HEK293 (cell line): Measurements from ENCODE around the gene MORN1.

Source experiments
- CTCF ChIA-PET: fragments of 350-600 bp; formaldehyde crosslinking; extraction: SDS; loops from one replicate; lab custom pipeline; 2021; ENCODE audit warnings: antibody characterized with exemption; lab: Yijun Ruan, JAX
- POLR2A ChIA-PET: fragments of 300-600 bp; formaldehyde crosslinking; extraction: SDS; loops from one replicate; lab custom pipeline; 2020; ENCODE audit warnings: antibody characterized with exemption, inconsistent platforms; lab: Yijun Ruan, JAX
- H3K27ac ChIP-seq: fragments of 200-500 bp; sonication (Bioruptor generic); 2 replicates; pipeline ENCODE4 v1.5.1; 2014; ENCODE audit warnings: low read depth, low read length, control low read depth, inconsistent platforms; ENCODE audit errors: extremely low read depth
- H3K36me3 ChIP-seq, 2 experiments: fragments of 200-500 bp in 1 of 2; sonication (Bioruptor generic) in 1 of 2; 1 replicate in 1 of 2; 2 replicates in 1 of 2; pipeline ENCODE4 v1.5.1; 2014 to 2017; ENCODE audit warnings: inconsistent platforms in 2 of 2, low read length in 2 of 2; ENCODE audit not compliant: control insufficient read depth in 2 of 2, insufficient read depth in 1 of 2
- H3K4me1 ChIP-seq: fragments of 200-500 bp; sonication (Bioruptor generic); 2 replicates; pipeline ENCODE4 v1.5.1; 2014; ENCODE audit warnings: mild to moderate bottlenecking, low read length, inconsistent platforms; ENCODE audit not compliant: control insufficient read depth, insufficient read depth
- H3K4me3 ChIP-seq: 2 replicates; pipeline ENCODE4 v1.5.1; 2011; ENCODE audit warnings: low read depth, mild to moderate bottlenecking, control low read depth, low read length, moderate library complexity
- H3K9me3 ChIP-seq: fragments of 200-500 bp; sonication (Bioruptor generic); 2 replicates; pipeline ENCODE4 v1.5.1; 2014; ENCODE audit warnings: low read depth, low read length, inconsistent platforms; ENCODE audit not compliant: control insufficient read depth, insufficient read depth
- ATF2 ChIP-seq: fragments of 450-650 bp; formaldehyde crosslinking; IDR thresholded peaks from 2 replicates; pipeline ENCODE4 v1.5.1; 2016; ENCODE audit warnings: missing biosample characterization, missing genetic modification characterization, low read depth
- CTCF ChIP-seq: fragments of 450-650 bp; formaldehyde crosslinking; IDR thresholded peaks from 2 replicates; pipeline ENCODE4 v1.5.1; 2016; ENCODE audit warnings: missing biosample characterization, missing genetic modification characterization
- GLI2 ChIP-seq: fragments of 450-650 bp; formaldehyde crosslinking; IDR thresholded peaks from 2 replicates; pipeline ENCODE4; 2017; ENCODE audit warnings: missing biosample characterization, missing genetic modification characterization, low read depth, borderline replicate concordance
- HOXA7 ChIP-seq: sonication (generic); formaldehyde crosslinking; IDR thresholded peaks from 2 replicates; pipeline ENCODE4 v1.8.1; 2022; ENCODE audit warnings: missing genetic modification reagents, borderline replicate concordance
- KLF16 ChIP-seq: fragments of 450-650 bp; formaldehyde crosslinking; IDR thresholded peaks from 2 replicates; pipeline ENCODE4 v1.5.1; 2017; ENCODE audit warnings: missing biosample characterization, missing genetic modification characterization
- KLF9 ChIP-seq: fragments of 450-650 bp; formaldehyde crosslinking; IDR thresholded peaks from 2 replicates; pipeline ENCODE4 v1.5.1; 2016; ENCODE audit warnings: missing biosample characterization, missing genetic modification characterization, low read depth
- MZF1 ChIP-seq: fragments of 450-650 bp; formaldehyde crosslinking; IDR thresholded peaks from 2 replicates; pipeline ENCODE4 v1.5.1; 2017; ENCODE audit warnings: missing biosample characterization, missing genetic modification characterization, borderline replicate concordance
- REPIN1 ChIP-seq: fragments of 450-650 bp; formaldehyde crosslinking; IDR thresholded peaks from 2 replicates; pipeline ENCODE4 v1.5.1; 2017; ENCODE audit warnings: missing biosample characterization, missing genetic modification characterization, low read depth
- SALL2 ChIP-seq: fragments of 450-650 bp; formaldehyde crosslinking; IDR thresholded peaks from 2 replicates; pipeline ENCODE4 v1.5.0; 2017; ENCODE audit warnings: missing biosample characterization, mild to moderate bottlenecking, missing genetic modification characterization, borderline replicate concordance
- SCRT1 ChIP-seq: fragments of 450-650 bp; formaldehyde crosslinking; IDR thresholded peaks from 2 replicates; pipeline ENCODE4 v1.5.1; 2016; ENCODE audit warnings: missing biosample characterization, missing genetic modification characterization, borderline replicate concordance
- SCRT2 ChIP-seq: fragments of 450-650 bp; formaldehyde crosslinking; IDR thresholded peaks from 2 replicates; pipeline ENCODE4 v1.5.1; 2016; ENCODE audit warnings: missing biosample characterization, missing genetic modification characterization
- ZBTB26 ChIP-seq: fragments of 450-650 bp; formaldehyde crosslinking; optimal IDR thresholded peaks from 2 replicates; pipeline ENCODE3; 2016; ENCODE audit warnings: missing biosample characterization, mild to moderate bottlenecking, missing genetic modification characterization
- ZNF24 ChIP-seq: fragments of 450-650 bp; formaldehyde crosslinking; IDR thresholded peaks from 2 replicates; pipeline ENCODE4 v1.5.1; 2016; ENCODE audit warnings: missing biosample characterization, missing genetic modification characterization
- ZNF311 ChIP-seq: fragments of 450-650 bp; formaldehyde crosslinking; IDR thresholded peaks from 2 replicates; pipeline ENCODE4 v1.5.1; 2017; ENCODE audit warnings: missing biosample characterization, missing genetic modification characterization, borderline replicate concordance
- ZNF362 ChIP-seq: fragments of 450-650 bp; formaldehyde crosslinking; IDR thresholded peaks from 2 replicates; pipeline ENCODE4 v1.5.1; 2016; ENCODE audit warnings: missing biosample characterization, missing genetic modification characterization
- ZNF416 ChIP-seq: fragments of 450-650 bp; formaldehyde crosslinking; IDR thresholded peaks from 2 replicates; pipeline ENCODE4 v1.5.1; 2016; ENCODE audit warnings: missing biosample characterization, missing genetic modification characterization
- ZSCAN30 ChIP-seq: fragments of 450-650 bp; IDR thresholded peaks from 2 replicates; pipeline ENCODE4 v1.5.1; 2018; ENCODE audit warnings: missing biosample characterization, mild to moderate bottlenecking, missing genetic modification characterization, moderate library complexity

The MORN1 gene

GRCh38 chr1:2394220-2394619, 2.9 kb upstream of the MORN1 start:
- ChIA-PET CTCF (interaction anchor here (0.6 to 1.4 kb wide), 3 partner anchors 13 to 220 kb away, joined by 3 to 5 read pairs (median 4); partner anchors contain the start of gene FAAP20), POLR2A (interaction anchor here (1.1 kb wide), 1 partner anchor 12 kb away, joined by 3 read pairs; no protein-coding TSS in a partner anchor)
- Histone ChIP-seq H3K27ac (no peak overlapping the region), H3K4me3 (no peak overlapping the region), H3K36me3 (peaks cover 8 to 77% of the 10 kb centered on the region in 2 experiments), H3K4me1 (peaks cover 3% of the 10 kb centered on the region; the same call in 1 of the 2 replicates), H3K9me3 (no peaks in the 10 kb centered on the region)
- TF ChIP-seq SCRT1 (tag by site-specific recombination), result peak; percentile 97
- TF ChIP-seq ZSCAN30, result no peak
- peak; percentile 98 for TF ChIP-seq SCRT2 (tag by site-specific recombination)

GRCh38 chr1:2393471-2393877, 2.1 kb upstream of the MORN1 start:
- no peak overlapping the region for H3K4me3 ChIP-seq
- POLR2A ChIA-PET, result interaction anchor here (1.1 kb wide), 1 partner anchor 12 kb away, joined by 3 read pairs; no protein-coding TSS in a partner anchor
- H3K36me3 ChIP-seq, result peaks cover 7 to 72% of the 10 kb centered on the region in 2 experiments
- TF ChIP-seq GLI2 (tag by site-specific recombination) (no peak), ZNF311 (tag by site-specific recombination) (no peak), ZBTB26 (tag by site-specific recombination) (no peak), ZNF24 (tag by site-specific recombination) (no peak), SALL2 (tag by site-specific recombination) (no peak), ZNF416 (tag by site-specific recombination) (no peak)
- TF ChIP-seq, all 188 proteins: peak for 0
- CTCF ChIA-PET, result interaction anchor here (1.3 to 1.4 kb wide), 2 partner anchors 12 to 199 kb away, joined by 4 to 5 read pairs; partner anchors contain the start of gene FAAP20
- no peak overlapping the region for H3K27ac ChIP-seq
- no peaks in the 10 kb centered on the region for H3K9me3 ChIP-seq
- H3K4me1 ChIP-seq, result peaks cover 3% of the 10 kb centered on the region; the same call in 1 of the 2 replicates

- no peak overlapping the region for H3K27ac ChIP-seq
- no peak for TF ChIP-seq ZNF362
- no peak for TF ChIP-seq REPIN1 (tag by site-specific recombination)
- no peak for TF ChIP-seq CTCF
- TF ChIP-seq MZF1 (tag by site-specific recombination), result no peak
- no peak for TF ChIP-seq HOXA7 (CRISPR knock-in tag)
- no peak for TF ChIP-seq ATF2 (tag by site-specific recombination)
- no peak for TF ChIP-seq KLF9 (tag by site-specific recombination)
- no peak for TF ChIP-seq KLF16 (tag by site-specific recombination)
- peak overlapping the region; percentile 76 for H3K4me3 ChIP-seq
- peaks cover 3% of the 10 kb centered on the region; the same call in 1 of the 2 replicates for H3K4me1 ChIP-seq
- POLR2A ChIA-PET, result interaction anchor here (0.6 to 1.9 kb wide), 2 partner anchors 16 to 204 kb away, joined by 3 to 24 read pairs; no protein-coding TSS in a partner anchor
- H3K9me3 ChIP-seq, result no peaks in the 10 kb centered on the region
- peaks cover 4 to 72% of the 10 kb centered on the region in 2 experiments; a peak in 2 of 3 replicates for H3K36me3 ChIP-seq
- CTCF ChIA-PET, result no interaction called here
Measured at GRCh38 chr1:2392686-2393085, 1.3 kb upstream of the MORN1 start.
